Right renal pelvis (tissue), 4 donors: ENCODE data around the gene LRRD1. TPM values are rescaled to one million over a fixed set of nuclear protein-coding genes. Genes with fewer than 3 reads are reported as not detected.
"Not testable (repeated sequence)": the region's sequence is repeated elsewhere in the genome, so short reads cannot be mapped to it uniquely, and the experiment has no call there.

ENCODE experiments used
- DNase-seq, 4 donors: peaks; one replicate each; pipeline ENCODE4 v3.0.0-alpha.2; 2013; ENCODE audit warnings: low read depth in 4 of 4, low spot score in 3 of 4, missing footprints in 1 of 4
- polyA plus RNA-seq, 4 donors: library from polyadenylated mRNA; unstranded; fragments of 120-200 nt; gene quantifications; one replicate each; pipeline ENCODE4 v1.2.1, GENCODE V29; 2013; ENCODE audit not compliant: insufficient read length in 4 of 4

Gene LRRD1
- under 1 TPM; 0.17 to 0.60 (median 0.42) TPM for polyA plus RNA-seq

DNA sequence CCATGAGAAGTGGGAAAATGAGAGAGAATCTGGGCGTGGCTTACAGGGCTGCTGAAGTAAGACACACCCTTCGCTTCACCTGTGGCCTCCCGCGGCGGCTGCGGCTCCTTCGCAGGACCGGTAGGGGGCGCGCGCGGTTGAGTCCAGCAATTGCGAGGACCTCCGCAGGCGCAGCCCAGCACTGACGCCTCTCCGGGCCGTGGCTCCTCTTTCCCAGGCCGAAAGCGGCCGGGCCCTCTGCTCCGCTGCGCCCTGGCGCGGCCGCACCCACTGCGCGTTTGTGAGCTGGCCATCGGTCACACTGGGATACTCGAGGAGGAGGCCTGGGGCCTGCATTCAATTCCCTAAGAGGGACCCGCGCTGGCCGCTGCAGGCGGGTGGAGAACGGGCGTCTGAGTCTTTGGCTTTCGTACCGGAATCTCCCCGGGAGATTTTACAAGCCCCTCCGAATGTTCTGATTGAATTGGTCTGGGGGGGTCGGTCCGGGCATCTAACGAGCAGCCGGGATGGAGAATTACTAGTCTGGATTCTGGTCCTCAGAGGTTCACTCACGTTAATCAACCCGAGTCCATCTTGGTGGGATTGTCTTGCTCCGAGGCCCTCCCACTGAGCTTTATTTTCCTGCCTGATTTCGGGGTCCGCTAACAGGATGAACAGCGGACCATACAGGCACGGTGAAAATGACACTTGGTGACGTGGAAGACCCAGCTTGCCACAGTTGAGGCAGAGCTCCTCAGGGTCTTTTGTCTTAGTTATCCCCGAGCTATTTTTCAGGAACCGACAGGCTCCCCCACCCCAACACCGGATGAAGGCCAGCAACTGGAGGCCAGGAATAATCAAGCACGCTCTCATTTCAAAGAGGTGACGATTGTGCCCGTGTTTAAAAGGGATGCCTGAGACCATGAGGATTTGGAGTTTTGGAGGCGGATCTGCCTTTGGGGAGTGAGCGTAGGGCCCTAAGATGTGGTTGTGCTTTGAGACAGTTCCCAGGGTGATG, at the start of gene LRRD1:
Gene LRRD1, minus strand, starts transcription at position 215 of the 997 bp plus-strand sequence. CDS start 13,940 bp downstream, outside the sequence.
- peak; percentile 61 to 74 (median 68) for DNase-seq

- no peak for DNase-seq
Measured at GRCh38 chr7:92228742-92229141, 49.8 kb upstream of the LRRD1 start.

DNA sequence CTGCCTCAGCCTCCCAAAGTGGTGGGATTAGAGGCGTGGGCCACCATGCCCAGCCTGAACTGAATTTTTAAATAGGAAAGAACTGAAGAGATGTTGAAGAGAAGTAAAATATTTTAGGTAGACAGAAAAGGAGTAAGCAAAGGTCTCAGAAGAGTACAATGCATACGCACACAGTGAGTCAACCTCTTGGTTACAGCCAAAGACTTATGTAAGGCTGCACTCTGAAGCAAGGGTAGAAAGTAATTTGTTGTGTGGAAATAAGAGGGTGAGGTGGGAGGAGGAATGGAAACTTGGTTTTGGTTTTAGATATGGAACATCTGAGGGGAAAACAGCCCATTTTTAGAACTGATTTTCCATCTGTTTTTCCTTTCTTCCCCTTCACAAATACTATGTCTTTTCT, 49.2 kb upstream of the LRRD1 start:
- DNase-seq: no peak

- DNase-seq: no peak
Measured at GRCh38 chr7:92226981-92227380, 48.0 kb upstream of the LRRD1 start.

DNA sequence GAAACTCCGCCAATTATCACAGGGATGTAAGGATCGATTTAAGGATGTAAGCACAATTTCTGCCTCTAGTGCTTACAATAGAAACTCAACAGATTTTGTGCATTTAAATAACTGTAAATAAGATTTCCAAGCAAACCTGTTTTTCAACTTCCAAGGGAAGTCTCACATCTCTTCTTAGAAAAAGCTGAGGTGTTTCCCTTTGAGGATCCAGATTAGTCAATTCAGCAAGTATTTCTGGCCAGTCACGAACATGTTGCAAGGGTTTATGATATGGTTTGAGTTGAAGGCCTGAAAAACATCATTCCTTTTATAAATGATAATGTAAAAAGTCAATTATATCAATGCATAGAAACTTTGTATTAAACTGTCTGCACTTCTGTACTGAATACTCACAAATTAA, 42.8 kb upstream of the LRRD1 start:
- no peak for DNase-seq

DNA sequence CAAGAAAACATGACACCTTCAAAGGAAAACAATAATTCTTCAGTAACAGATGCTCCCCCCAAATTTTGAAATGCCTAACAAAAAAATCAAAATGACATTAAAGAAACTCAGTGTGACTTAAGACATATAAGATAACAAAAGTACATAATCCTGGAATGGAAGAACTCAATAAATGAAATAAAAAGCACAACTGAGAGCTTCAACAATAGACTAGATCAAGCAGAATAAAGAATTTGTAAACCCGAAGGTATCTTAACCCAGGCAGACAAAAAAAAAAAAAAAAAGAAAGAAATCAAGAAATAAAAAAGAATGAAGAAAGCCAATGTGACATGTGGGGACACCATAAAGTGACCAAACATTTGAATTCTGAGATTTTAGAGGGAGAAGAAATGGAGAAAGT, 27.7 kb upstream of the LRRD1 start:
- no peak for DNase-seq

- no peak for DNase-seq
Measured at GRCh38 chr7:92205987-92206386, 27.0 kb upstream of the LRRD1 start.

DNA sequence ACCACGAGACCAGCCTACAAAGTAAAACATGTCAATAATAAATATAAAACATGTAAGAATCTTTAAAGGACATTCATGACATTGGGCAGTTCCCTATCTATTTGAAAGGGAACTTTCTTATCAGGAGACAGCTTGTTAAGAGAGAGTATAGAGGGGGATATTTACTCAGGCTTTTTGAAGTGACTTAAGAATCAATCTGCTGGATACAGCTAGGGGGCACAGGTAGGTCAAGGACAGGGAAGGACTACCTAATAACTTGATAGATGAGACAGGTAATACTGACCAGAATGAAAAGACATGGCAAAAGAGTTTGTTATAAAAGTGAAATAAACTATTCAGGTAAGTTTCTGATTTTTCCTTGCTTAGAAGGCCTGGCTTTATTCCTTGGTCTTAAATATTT, 21.8 kb upstream of the LRRD1 start:
- DNase-seq: no peak

GRCh38 chr7:92192326-92192725, 13.4 kb upstream of the LRRD1 start:
- DNase-seq: no peak

DNA sequence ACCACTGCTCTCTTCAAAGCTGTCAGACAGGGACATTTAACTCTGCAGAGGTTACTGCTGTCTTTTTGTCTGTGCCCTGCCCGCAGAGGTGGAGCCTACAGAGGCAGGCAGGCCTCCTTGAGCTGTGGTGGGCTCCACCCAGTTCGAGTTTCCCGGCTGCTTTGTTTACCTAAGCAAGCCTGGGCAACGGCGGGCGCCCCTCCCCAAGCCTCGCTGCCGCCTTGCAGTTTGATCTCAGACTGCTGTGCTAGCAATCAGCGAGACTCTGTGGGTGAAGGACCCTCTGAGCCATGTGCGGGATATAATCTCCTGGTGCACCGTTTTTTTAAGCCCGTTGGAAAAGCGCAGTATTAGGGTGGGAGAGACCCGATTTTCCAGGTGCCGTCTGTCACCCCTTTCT, 10.3 kb upstream of the LRRD1 start:
- not testable (repeated sequence) for DNase-seq

- DNase-seq: not testable (repeated sequence)
Measured at GRCh38 chr7:92184294-92184693, 5.4 kb upstream of the LRRD1 start.

GRCh38 chr7:92177362-92177761, 1.6 kb downstream of the LRRD1 start:
- DNase-seq: no peak

GRCh38 chr7:92169529-92169928, 9.4 kb downstream of the LRRD1 start:
- not testable (repeated sequence) for DNase-seq

DNA sequence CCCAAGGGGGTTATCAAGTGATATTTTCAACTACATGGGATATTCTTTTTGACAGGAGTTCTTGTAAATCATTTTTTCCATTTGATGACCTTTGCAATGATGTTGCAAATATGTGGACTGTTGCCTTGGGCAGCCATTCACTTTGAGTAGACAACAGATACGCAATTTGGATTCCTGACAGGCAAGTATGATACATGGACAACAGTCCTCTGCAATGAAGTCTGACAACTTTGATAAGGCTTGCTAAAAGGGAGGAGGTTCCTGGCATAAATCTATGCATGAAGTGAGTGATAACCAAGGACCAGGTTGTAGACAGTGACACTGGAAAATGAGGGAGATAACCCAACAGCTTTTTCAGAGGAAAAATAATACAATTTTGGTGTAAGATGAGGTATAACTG, 17.7 kb downstream of the LRRD1 start:
- no peak for DNase-seq

GRCh38 chr7:92158660-92159575, 20.0 kb downstream of the LRRD1 start:
- no peak for DNase-seq

DNA sequence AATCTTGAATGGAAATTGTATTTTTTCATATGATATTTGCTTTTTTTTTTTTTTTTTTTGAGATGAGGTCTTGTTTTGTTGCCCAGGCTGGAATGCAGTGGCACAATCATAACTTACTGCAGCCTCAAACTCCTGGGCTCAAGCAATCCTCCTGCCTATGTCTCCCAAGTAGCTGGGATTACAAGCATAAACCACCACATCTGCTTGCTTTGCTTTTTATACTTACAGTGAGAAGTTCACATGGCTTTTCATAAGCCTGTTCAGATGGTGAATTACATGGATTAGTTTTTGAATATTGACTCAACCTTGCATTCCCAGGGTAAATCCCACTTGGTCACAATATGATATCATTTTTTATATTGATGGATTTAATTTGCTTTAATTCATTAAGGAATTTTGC, 22.0 kb downstream of the LRRD1 start:
- no peak for DNase-seq

GRCh38 chr7:92155108-92155739, 23.7 kb downstream of the LRRD1 start:
- no peak for DNase-seq

DNA sequence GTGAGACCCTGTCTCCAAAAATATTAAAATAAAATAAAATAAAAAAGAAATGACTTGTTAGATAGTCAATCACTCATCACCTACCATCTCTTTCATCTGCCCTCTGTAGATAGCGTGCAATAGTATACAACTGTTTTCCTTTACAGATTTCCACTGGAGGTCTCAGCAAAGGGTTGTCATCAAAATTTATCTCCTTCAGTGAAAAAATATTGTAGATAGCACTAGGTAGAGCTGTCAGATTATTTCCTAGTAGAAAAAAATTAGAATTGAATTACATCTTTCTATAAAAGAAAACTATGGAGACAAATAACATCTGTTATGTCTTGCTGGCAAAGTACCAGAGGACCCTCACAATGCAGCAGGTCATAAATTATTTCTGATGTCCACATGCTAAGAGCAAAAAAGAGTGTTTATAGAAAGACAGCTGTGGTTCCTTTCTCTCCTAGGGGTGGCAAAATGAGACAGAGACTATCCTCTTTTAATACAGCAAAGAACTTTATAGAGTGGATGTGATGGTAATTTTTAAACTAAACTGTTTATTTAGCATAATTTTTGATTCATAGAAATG, 28.4 kb downstream of the LRRD1 start:
- DNase-seq: no peak

- DNase-seq: no peak
Measured at GRCh38 chr7:92149736-92150239, 29.2 kb downstream of the LRRD1 start.
